Measurements from ENCODE around the gene IQCC.

The IQCC gene

GRCh38 chr1:32246888-32247273 is 41.4 kb downstream of the IQCC start, which contains the start of gene FAM167B:
TSS of gene FAM167B (plus strand) at chr1:32247222. CDS start at chr1:32247422, 200 bp downstream.
- no peak for DNase-seq
- Mint-ChIP-seq H3K4me1 (peaks cover 58% of the 10 kb centered on the region), H3K27me3 (ENCODE audit: low read depth, poor library complexity) (peaks cover 16% of the 10 kb centered on the region), H3K36me3 (ENCODE audit: low read depth) (no peaks in the 10 kb centered on the region), H3K9me3 (no peaks in the 10 kb centered on the region), H3K27ac (peak within 1 kb of the TSS; percentile 72), H3K4me3 (peak within 1 kb of the TSS; percentile 23)
- TF ChIP-seq CTCF (IDR thresholded peaks at IDR 0.05): no peak

- no peak for DNase-seq
- Mint-ChIP-seq H3K4me3 (no peak overlapping the region), H3K4me1 (peaks cover 58% of the 10 kb centered on the region)
Observed at GRCh38 chr1:32247452-32247851, 42.0 kb downstream of the IQCC start.

GRCh38 chr1:32247983-32248889 is 42.8 kb downstream of the IQCC start:
- Mint-ChIP-seq H3K4me1 (peaks cover 58% of the 10 kb centered on the region), H3K4me3 (peak overlapping the region; percentile 23), H3K27me3 (ENCODE audit: low read depth, poor library complexity) (peaks cover 20% of the 10 kb centered on the region), H3K9me3 (no peaks in the 10 kb centered on the region), H3K36me3 (ENCODE audit: low read depth) (no peaks in the 10 kb centered on the region), H3K27ac (peak overlapping the region; percentile 72)
- peak; percentile 89 for DNase-seq
- peak; percentile 80 for TF ChIP-seq CTCF (IDR thresholded peaks at IDR 0.05)

More at GRCh38 chr1:32247452-32247851, 42.0 kb downstream of the IQCC start:
- Mint-ChIP-seq H3K36me3 (ENCODE audit: low read depth) (no peaks in the 10 kb centered on the region), H3K27me3 (ENCODE audit: low read depth, poor library complexity) (peaks cover 17% of the 10 kb centered on the region), H3K27ac (no peak overlapping the region), H3K9me3 (no peaks in the 10 kb centered on the region)
- TF ChIP-seq CTCF (IDR thresholded peaks at IDR 0.05): no peak

GRCh38 chr1:32249831-32250525 is 44.5 kb downstream of the IQCC start:
- Mint-ChIP-seq H3K27ac (peak overlapping the region; percentile 55), H3K36me3 (ENCODE audit: low read depth) (no peaks in the 10 kb centered on the region), H3K9me3 (no peaks in the 10 kb centered on the region), H3K27me3 (ENCODE audit: low read depth, poor library complexity) (peaks cover 20% of the 10 kb centered on the region), H3K4me1 (peaks cover 63% of the 10 kb centered on the region), H3K4me3 (peak overlapping the region; percentile 43)
- no peak for TF ChIP-seq CTCF (IDR thresholded peaks at IDR 0.05)
- peak; percentile 22 for DNase-seq

GRCh38 chr1:32250893-32251716 is 45.6 kb downstream of the IQCC start, which contains the start of gene LCK:
TSS of gene LCK (plus strand) at chr1:32251265. CDS start at chr1:32274330, 23,065 bp downstream.
- Mint-ChIP-seq H3K4me3 (peak within 1 kb of the TSS; percentile 43), H3K4me1 (peaks cover 58% of the 10 kb centered on the region), H3K9me3 (no peaks in the 10 kb centered on the region), H3K27me3 (ENCODE audit: low read depth, poor library complexity) (peaks cover 17% of the 10 kb centered on the region), H3K36me3 (ENCODE audit: low read depth) (no peaks in the 10 kb centered on the region), H3K27ac (peak within 1 kb of the TSS; percentile 55)
- no peak for DNase-seq
- no peak for TF ChIP-seq CTCF (IDR thresholded peaks at IDR 0.05)

Measured in nephron progenitor cell (in vitro differentiated cells).